ENCODE results near the gene EMCN. TPM values are rescaled to one million over a fixed set of nuclear protein-coding genes. Genes with fewer than 3 reads are reported as not detected.
"Not testable (repeated sequence)": the region's sequence is repeated elsewhere in the genome, so short reads cannot be mapped to it uniquely, and the experiment has no call there.

The EMCN gene
- total and polyA plus RNA-seq, 8 donors = 1.5 to 5.6 (median 2.4) TPM

DNA sequence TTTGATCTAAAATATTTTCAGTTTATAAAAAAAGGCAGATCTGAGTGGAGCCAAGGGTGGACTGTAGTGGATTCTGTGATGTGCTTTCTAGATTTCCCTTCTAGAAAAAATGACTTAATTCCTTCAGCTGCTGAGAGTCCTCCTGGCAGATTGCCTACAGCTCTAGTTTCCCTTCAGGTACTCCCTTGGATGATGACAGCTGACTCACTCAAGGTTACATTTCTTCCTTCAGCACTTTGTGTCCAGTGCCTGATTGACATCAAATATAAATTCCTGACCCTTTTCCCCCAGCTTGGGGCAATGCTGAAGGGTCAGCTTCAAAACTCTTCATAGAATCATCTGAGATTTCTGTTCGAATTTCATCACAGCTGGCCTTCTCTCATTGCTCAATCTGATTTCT lies 161.7 kb downstream of the EMCN start:
- DNase-seq (no peak), ATAC-seq (no peak), FAIRE-seq (no peak)
- intact Hi-C loops (cut with DNase I) = no loop called here
- Histone ChIP-seq H3K4me3 (no peak overlapping the region), H3K27ac (no peak overlapping the region), H3K4me1 (no peaks in the 10 kb centered on the region), H3K36me3 (no peaks in the 10 kb centered on the region), H3K27me3 (no peaks in the 10 kb centered on the region), H3K9me3 (no peaks in the 10 kb centered on the region)
- WGBS, 2 donors = 31 to 32% methylated on average over 1 of the region's 1 CpG
- TF ChIP-seq, protein P1, sequence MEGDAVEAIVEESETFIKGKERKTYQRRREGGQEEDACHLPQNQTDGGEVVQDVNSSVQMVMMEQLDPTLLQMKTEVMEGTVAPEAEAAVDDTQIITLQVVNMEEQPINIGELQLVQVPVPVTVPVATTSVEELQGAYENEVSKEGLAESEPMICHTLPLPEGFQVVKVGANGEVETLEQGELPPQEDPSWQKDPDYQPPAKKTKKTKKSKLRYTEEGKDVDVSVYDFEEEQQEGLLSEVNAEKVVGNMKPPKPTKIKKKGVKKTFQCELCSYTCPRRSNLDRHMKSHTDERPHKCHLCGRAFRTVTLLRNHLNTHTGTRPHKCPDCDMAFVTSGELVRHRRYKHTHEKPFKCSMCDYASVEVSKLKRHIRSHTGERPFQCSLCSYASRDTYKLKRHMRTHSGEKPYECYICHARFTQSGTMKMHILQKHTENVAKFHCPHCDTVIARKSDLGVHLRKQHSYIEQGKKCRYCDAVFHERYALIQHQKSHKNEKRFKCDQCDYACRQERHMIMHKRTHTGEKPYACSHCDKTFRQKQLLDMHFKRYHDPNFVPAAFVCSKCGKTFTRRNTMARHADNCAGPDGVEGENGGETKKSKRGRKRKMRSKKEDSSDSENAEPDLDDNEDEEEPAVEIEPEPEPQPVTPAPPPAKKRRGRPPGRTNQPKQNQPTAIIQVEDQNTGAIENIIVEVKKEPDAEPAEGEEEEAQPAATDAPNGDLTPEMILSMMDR (IDR thresholded peaks at IDR 0.05) = no peak

DNA sequence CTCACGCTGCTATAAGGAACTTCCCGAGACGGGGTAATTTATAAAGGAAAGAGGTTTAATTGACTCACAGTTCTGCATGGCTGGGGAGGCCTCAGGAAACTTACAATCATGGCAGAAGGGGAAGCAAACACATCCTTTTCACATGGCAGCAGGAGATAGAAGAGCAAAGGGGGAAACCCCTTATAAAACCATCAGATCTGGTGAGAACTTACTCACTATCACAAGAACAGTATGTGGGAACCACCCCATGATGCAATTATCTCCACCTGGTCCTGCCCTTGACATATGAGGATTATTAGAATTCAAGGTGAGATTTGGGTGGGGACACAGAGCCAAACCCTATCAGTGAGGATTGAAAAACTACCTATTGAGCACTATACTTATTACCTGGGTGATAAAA lies 165.5 kb downstream of the EMCN start:
- ATAC-seq; H3K36me3 ChIP-seq; H3K27ac ChIP-seq; DNase-seq; H3K27me3 ChIP-seq; H3K4me1 ChIP-seq; H3K4me3 ChIP-seq; intact Hi-C loops (cut with DNase I); H3K9me3 ChIP-seq; FAIRE-seq: not testable (repeated sequence)
- WGBS, 2 donors = 78 to 80% methylated on average over 3 of the region's 3 CpGs

DNA sequence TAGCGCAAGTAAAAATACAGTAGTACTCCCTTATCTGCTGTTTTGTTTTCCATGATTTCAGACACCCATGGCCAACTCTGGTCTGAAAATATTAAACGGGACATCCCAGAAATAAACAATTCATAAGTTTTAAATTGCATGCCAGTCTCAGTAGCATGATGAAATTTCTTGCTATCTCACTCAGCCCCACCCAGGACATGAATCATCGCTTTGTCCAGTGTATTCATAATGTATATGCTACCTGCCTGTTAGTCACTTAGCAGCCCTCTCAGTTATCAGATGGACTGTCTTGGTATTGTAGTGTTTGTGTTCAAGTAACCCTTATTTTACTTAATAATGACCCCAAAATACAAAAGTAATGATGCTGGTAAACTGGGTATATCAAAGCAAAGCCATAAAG lies 169.3 kb downstream of the EMCN start:
- TF ChIP-seq, protein P1 (IDR thresholded peaks at IDR 0.05) = no peak
- Histone ChIP-seq H3K9me3 (no peaks in the 10 kb centered on the region), H3K4me1 (no peaks in the 10 kb centered on the region), H3K4me3 (no peak overlapping the region), H3K27ac (no peak overlapping the region), H3K27me3 (no peaks in the 10 kb centered on the region), H3K36me3 (no peaks in the 10 kb centered on the region)
- intact Hi-C loops (cut with DNase I) = no loop called here
- ATAC-seq (no peak), FAIRE-seq (no peak), DNase-seq (no peak)
- WGBS, 2 donors = 79 to 85% methylated on average over 3 of the region's 3 CpGs

DNA sequence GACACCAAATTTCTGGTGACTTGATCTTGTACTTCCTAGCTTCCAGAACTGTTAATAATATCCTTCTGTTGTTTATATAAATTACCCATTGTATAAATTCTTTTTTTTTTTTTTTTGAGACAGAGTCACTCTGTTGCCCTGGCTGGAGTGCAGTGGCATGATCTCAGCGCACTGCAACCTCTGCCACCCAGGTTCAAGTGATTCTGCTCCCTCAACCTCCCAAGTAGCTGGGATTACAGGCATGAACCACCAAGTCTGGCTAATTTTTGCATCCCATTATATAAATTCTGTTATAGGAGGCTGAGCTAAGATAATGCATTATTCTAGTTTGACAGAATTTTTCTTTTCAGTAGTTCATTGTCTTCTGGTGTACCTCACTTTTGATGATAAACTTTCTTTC lies 170.6 kb downstream of the EMCN start:
- 79 to 94% methylated on average over 1 of the region's 1 CpG for WGBS, 2 donors

DNA sequence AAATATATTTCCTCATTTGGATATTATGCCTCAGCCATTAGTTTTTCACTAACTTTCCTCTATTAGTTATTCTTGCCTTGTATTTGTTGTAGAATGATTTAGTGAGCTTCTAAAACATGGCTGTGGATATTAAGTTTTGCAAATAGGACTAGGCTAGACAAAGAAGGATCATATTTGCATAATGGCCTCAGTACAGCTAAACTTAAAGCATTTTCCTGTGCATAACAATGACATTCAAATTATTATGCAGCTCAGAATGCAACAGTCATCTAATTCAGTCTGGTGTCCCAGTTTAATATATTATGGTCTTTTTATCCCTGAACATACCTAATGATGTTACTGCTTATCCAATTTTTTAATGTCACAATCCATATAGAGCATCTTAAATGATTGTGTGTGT lies 172.2 kb downstream of the EMCN start:
- H3K27ac ChIP-seq = no peak overlapping the region
- no peak for DNase-seq
- no peak for FAIRE-seq
- TF ChIP-seq, protein P1 (IDR thresholded peaks at IDR 0.05) = no peak
- no peaks in the 10 kb centered on the region for H3K36me3 ChIP-seq
- H3K27me3 ChIP-seq = no peaks in the 10 kb centered on the region
- H3K4me1 ChIP-seq = no peaks in the 10 kb centered on the region
- no peak for ATAC-seq
- no peaks in the 10 kb centered on the region for H3K9me3 ChIP-seq
- H3K4me3 ChIP-seq = no peak overlapping the region
- intact Hi-C loops (cut with DNase I) = no loop called here

More for the DNA sequence above, 170.6 kb downstream of the EMCN start:
- Histone ChIP-seq H3K27me3 (no peaks in the 10 kb centered on the region), H3K4me3 (no peak overlapping the region), H3K9me3 (no peaks in the 10 kb centered on the region), H3K4me1 (no peaks in the 10 kb centered on the region), H3K36me3 (no peaks in the 10 kb centered on the region), H3K27ac (no peak overlapping the region)
- ATAC-seq (no peak), FAIRE-seq (no peak), DNase-seq (no peak)
- intact Hi-C loops (cut with DNase I) = no loop called here
- TF ChIP-seq, protein P1 (IDR thresholded peaks at IDR 0.05) = no peak
